Keratinocyte (primary cell): ENCODE results near the gene C11orf68.

Experiments used
- EZH2 ChIP-seq: IDR thresholded peaks from one replicate; pipeline ENCODE4 v1.6.1; 2012; ENCODE audit warnings: inconsistent platforms, mild to moderate bottlenecking, low read length, moderate library complexity
- TF ChIP-seq, protein P1 (sequence below), 3 experiments: IDR thresholded peaks in 1 of 3; conservative IDR thresholded peaks in 1 of 3; optimal IDR thresholded peaks in 1 of 3; 2 replicates in 2 of 3; 3 replicates in 1 of 3; pipeline versions ENCODE3 to v1.5.1; 2011; ENCODE audit warnings: low read length in 3 of 3, mild to moderate bottlenecking in 3 of 3, moderate library complexity in 2 of 3, control low read depth in 1 of 3, inconsistent platforms in 1 of 3; ENCODE audit not compliant: insufficient read depth in 2 of 3; ENCODE audit errors: extremely low read depth in 1 of 3

- TF ChIP-seq, protein P1, sequence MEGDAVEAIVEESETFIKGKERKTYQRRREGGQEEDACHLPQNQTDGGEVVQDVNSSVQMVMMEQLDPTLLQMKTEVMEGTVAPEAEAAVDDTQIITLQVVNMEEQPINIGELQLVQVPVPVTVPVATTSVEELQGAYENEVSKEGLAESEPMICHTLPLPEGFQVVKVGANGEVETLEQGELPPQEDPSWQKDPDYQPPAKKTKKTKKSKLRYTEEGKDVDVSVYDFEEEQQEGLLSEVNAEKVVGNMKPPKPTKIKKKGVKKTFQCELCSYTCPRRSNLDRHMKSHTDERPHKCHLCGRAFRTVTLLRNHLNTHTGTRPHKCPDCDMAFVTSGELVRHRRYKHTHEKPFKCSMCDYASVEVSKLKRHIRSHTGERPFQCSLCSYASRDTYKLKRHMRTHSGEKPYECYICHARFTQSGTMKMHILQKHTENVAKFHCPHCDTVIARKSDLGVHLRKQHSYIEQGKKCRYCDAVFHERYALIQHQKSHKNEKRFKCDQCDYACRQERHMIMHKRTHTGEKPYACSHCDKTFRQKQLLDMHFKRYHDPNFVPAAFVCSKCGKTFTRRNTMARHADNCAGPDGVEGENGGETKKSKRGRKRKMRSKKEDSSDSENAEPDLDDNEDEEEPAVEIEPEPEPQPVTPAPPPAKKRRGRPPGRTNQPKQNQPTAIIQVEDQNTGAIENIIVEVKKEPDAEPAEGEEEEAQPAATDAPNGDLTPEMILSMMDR (optimal IDR thresholded peaks at IDR 0.05 in 1 of 3, IDR thresholded peaks at IDR 0.05 in 1 of 3, conservative IDR thresholded peaks at IDR 0.05 in 1 of 3; ENCODE audit: extremely low read depth in 1 of 3, insufficient read depth in 2 of 3, low read length in 3 of 3) = no peak
- no peak for TF ChIP-seq EZH2
Measured at GRCh38 chr11:65903715-65904114, 15.1 kb downstream of the C11orf68 start.
